Activated CD8-positive, alpha-beta memory T cell treated with anti-CD3 and anti-CD28 coated beads, Interleukin-2, amount 10 ng/mL, durations not matched to agents 7 days and 5 days (primary cell): ENCODE data around the gene LDAH. TPM values are rescaled to one million over a fixed set of nuclear protein-coding genes. Genes with fewer than 3 reads are reported as not detected.

Experiments
- ATAC-seq: fragments of 150-1000 bp; cut with Tn5 transposase; one replicate; pipeline ENCODE4 v1.10.0; 2021; ENCODE audit warnings: moderate library complexity
- CTCF ChIA-PET: fragments of 350-600 bp; sonication (Branson Sonifier 250); formaldehyde crosslinking; loops from one replicate; lab custom pipeline; 2021; ENCODE audit warnings: antibody characterized with exemption; lab: Charles Lee
- DNase-seq: peaks from one replicate; pipeline ENCODE4 v3.0.0-alpha.2; 2020
- H3K27ac Mint-ChIP-seq: one replicate; pipeline ENCODE4 v1.8.0; 2021; ENCODE audit warnings: mild to moderate bottlenecking, mixed read lengths
- H3K27me3 Mint-ChIP-seq: one replicate; pipeline ENCODE4 v1.8.0; 2021; ENCODE audit warnings: mixed read lengths
- H3K36me3 Mint-ChIP-seq: one replicate; pipeline ENCODE4 v1.8.0; 2021; ENCODE audit warnings: mild to moderate bottlenecking, mixed read lengths
- H3K4me1 Mint-ChIP-seq: one replicate; pipeline ENCODE4 v1.8.0; 2021; ENCODE audit warnings: mixed read lengths
- H3K4me3 Mint-ChIP-seq: one replicate; pipeline ENCODE4 v1.8.0; 2021; ENCODE audit warnings: mild to moderate bottlenecking, moderate library complexity, mixed read lengths
- H3K9me3 Mint-ChIP-seq: one replicate; pipeline ENCODE4 v1.8.0; 2022; ENCODE audit warnings: low read depth, mixed read lengths
- total RNA-seq, 2 experiments: library from RNA; stranded (reverse); gene quantifications; one replicate each; pipeline ENCODE4 v1.2.3, GENCODE V29; 2021

Gene LDAH
- total RNA-seq, 2 experiments from 2014 or later: 21.3 to 23.7 TPM

GRCh38 chr2:20702563-20702962 is 120.3 kb downstream of the LDAH start:
- DNase-seq: no peak
- CTCF ChIA-PET: interaction anchor here (0.7 kb wide), 1 partner anchor 41 kb away, joined by 3 read pairs; no protein-coding TSS in a partner anchor
- Mint-ChIP-seq H3K9me3 (no peaks in the 10 kb centered on the region), H3K36me3 (peaks cover 9% of the 10 kb centered on the region), H3K4me3 (no peak overlapping the region), H3K27me3 (no peaks in the 10 kb centered on the region), H3K4me1 (peaks cover 10% of the 10 kb centered on the region), H3K27ac (no peak overlapping the region)
- ATAC-seq: no peak

GRCh38 chr2:20698916-20699613 is 123.8 kb downstream of the LDAH start:
- no peak for DNase-seq
- Mint-ChIP-seq H3K4me3 (no peak overlapping the region), H3K4me1 (peaks cover 10% of the 10 kb centered on the region), H3K36me3 (peaks cover 7% of the 10 kb centered on the region), H3K9me3 (no peaks in the 10 kb centered on the region), H3K27me3 (no peaks in the 10 kb centered on the region), H3K27ac (no peak overlapping the region)
- CTCF ChIA-PET: interaction anchor here (1.4 kb wide), 1 partner anchor 38 kb away, joined by 4 read pairs; no protein-coding TSS in a partner anchor
- ATAC-seq: no peak

GRCh38 chr2:20697322-20697934 is 125.5 kb downstream of the LDAH start:
- no peak overlapping the region for H3K4me3 Mint-ChIP-seq
- H3K27ac Mint-ChIP-seq: no peak overlapping the region
- CTCF ChIA-PET: interaction anchor here (1.4 kb wide), 1 partner anchor 36 kb away, joined by 4 read pairs; no protein-coding TSS in a partner anchor
- H3K9me3 Mint-ChIP-seq: no peaks in the 10 kb centered on the region
- H3K4me1 Mint-ChIP-seq: peaks cover 10% of the 10 kb centered on the region
- no peaks in the 10 kb centered on the region for H3K27me3 Mint-ChIP-seq
- DNase-seq (no peak), ATAC-seq (no peak)
- peaks cover 7% of the 10 kb centered on the region for H3K36me3 Mint-ChIP-seq

GRCh38 chr2:20696366-20696765 is 126.5 kb downstream of the LDAH start:
- ATAC-seq: no peak
- CTCF ChIA-PET: no interaction called here

GRCh38 chr2:20693317-20693716 is 129.6 kb downstream of the LDAH start:
- CTCF ChIA-PET: no interaction called here
- Mint-ChIP-seq H3K36me3 (peaks cover 15% of the 10 kb centered on the region), H3K27ac (no peak overlapping the region), H3K4me3 (no peak overlapping the region), H3K9me3 (no peaks in the 10 kb centered on the region), H3K27me3 (no peaks in the 10 kb centered on the region), H3K4me1 (no peaks in the 10 kb centered on the region)
- ATAC-seq (no peak), DNase-seq (no peak)

More at GRCh38 chr2:20696366-20696765, 126.5 kb downstream of the LDAH start:
- Mint-ChIP-seq H3K27ac (no peak overlapping the region), H3K9me3 (no peaks in the 10 kb centered on the region), H3K36me3 (peaks cover 7% of the 10 kb centered on the region), H3K4me3 (no peak overlapping the region), H3K27me3 (no peaks in the 10 kb centered on the region), H3K4me1 (peaks cover 10% of the 10 kb centered on the region)
- no peak for DNase-seq

GRCh38 chr2:20692081-20692480 is 130.8 kb downstream of the LDAH start:
- Mint-ChIP-seq H3K27me3 (no peaks in the 10 kb centered on the region), H3K9me3 (no peaks in the 10 kb centered on the region), H3K4me3 (no peak overlapping the region), H3K4me1 (no peaks in the 10 kb centered on the region), H3K27ac (no peak overlapping the region), H3K36me3 (peaks cover 17% of the 10 kb centered on the region)
- no peak for DNase-seq
- CTCF ChIA-PET: interaction anchor here (1.4 kb wide), 1 partner anchor 15 kb away, joined by 5 read pairs; no protein-coding TSS in a partner anchor
- ATAC-seq: no peak

- no peaks in the 10 kb centered on the region for H3K9me3 Mint-ChIP-seq
- CTCF ChIA-PET: interaction anchor here (1.0 to 1.2 kb wide), 2 partner anchors 25 to 30 kb away, joined by 3 read pairs; no protein-coding TSS in a partner anchor
Measured at GRCh38 chr2:20691076-20691734, 131.7 kb downstream of the LDAH start.

GRCh38 chr2:20689428-20690264 is 133.3 kb downstream of the LDAH start:
- ATAC-seq: no peak
- H3K4me3 Mint-ChIP-seq: no peak overlapping the region
- peaks cover 24% of the 10 kb centered on the region for H3K36me3 Mint-ChIP-seq
- CTCF ChIA-PET: interaction anchor here (1.1 kb wide), 1 partner anchor 13 kb away, joined by 3 read pairs; no protein-coding TSS in a partner anchor
- no peaks in the 10 kb centered on the region for H3K4me1 Mint-ChIP-seq
- no peak for DNase-seq
- H3K9me3 Mint-ChIP-seq: no peaks in the 10 kb centered on the region
- no peak overlapping the region for H3K27ac Mint-ChIP-seq
- H3K27me3 Mint-ChIP-seq: no peaks in the 10 kb centered on the region

More at GRCh38 chr2:20691076-20691734, 131.7 kb downstream of the LDAH start:
- peaks cover 22% of the 10 kb centered on the region for H3K36me3 Mint-ChIP-seq
- no peak overlapping the region for H3K4me3 Mint-ChIP-seq
- H3K4me1 Mint-ChIP-seq: no peaks in the 10 kb centered on the region
- no peak for ATAC-seq
- H3K27ac Mint-ChIP-seq: no peak overlapping the region
- H3K27me3 Mint-ChIP-seq: no peaks in the 10 kb centered on the region
- DNase-seq: no peak

GRCh38 chr2:20687260-20687832 is 135.6 kb downstream of the LDAH start:
- Mint-ChIP-seq H3K27ac (no peak overlapping the region), H3K4me3 (no peak overlapping the region), H3K27me3 (no peaks in the 10 kb centered on the region), H3K4me1 (no peaks in the 10 kb centered on the region), H3K9me3 (no peaks in the 10 kb centered on the region), H3K36me3 (peaks cover 24% of the 10 kb centered on the region)
- CTCF ChIA-PET: no interaction called here
- ATAC-seq (no peak), DNase-seq (no peak)

GRCh38 chr2:20684581-20685063 is 138.3 kb downstream of the LDAH start:
- no peak overlapping the region for H3K4me3 Mint-ChIP-seq
- DNase-seq (no peak), ATAC-seq (no peak)
- CTCF ChIA-PET: interaction anchor here (1.1 to 1.6 kb wide), 2 partner anchors 23 to 278 kb away, joined by 4 to 7 read pairs; no protein-coding TSS in a partner anchor
- H3K4me1 Mint-ChIP-seq: no peaks in the 10 kb centered on the region
- H3K27ac Mint-ChIP-seq: no peak overlapping the region
- no peaks in the 10 kb centered on the region for H3K9me3 Mint-ChIP-seq
- H3K36me3 Mint-ChIP-seq: peaks cover 23% of the 10 kb centered on the region
- no peaks in the 10 kb centered on the region for H3K27me3 Mint-ChIP-seq

GRCh38 chr2:20682167-20682920 is 140.6 kb downstream of the LDAH start:
- peaks cover 9% of the 10 kb centered on the region for H3K36me3 Mint-ChIP-seq
- H3K9me3 Mint-ChIP-seq: no peaks in the 10 kb centered on the region

More at GRCh38 chr2:20682167-20682920, 140.6 kb downstream of the LDAH start:
- no peak overlapping the region for H3K27ac Mint-ChIP-seq
- H3K4me1 Mint-ChIP-seq: no peaks in the 10 kb centered on the region
- H3K27me3 Mint-ChIP-seq: no peaks in the 10 kb centered on the region
- CTCF ChIA-PET: interaction anchor here (1.3 to 1.6 kb wide), 2 partner anchors 21 to 281 kb away, joined by 4 to 5 read pairs; no protein-coding TSS in a partner anchor
- DNase-seq (no peak), ATAC-seq (no peak)
- no peak overlapping the region for H3K4me3 Mint-ChIP-seq
